Right renal pelvis (tissue), 4 donors: Measurements from ENCODE around the gene RADX. TPM values are rescaled to one million over a fixed set of nuclear protein-coding genes. Genes with fewer than 3 reads are reported as not detected.

Source experiments
- DNase-seq, 4 donors: peaks; one replicate each; pipeline ENCODE4 v3.0.0-alpha.2; 2013; ENCODE audit warnings: low read depth in 4 of 4, low spot score in 3 of 4, missing footprints in 1 of 4
- polyA plus RNA-seq, 4 donors: library from polyadenylated mRNA; unstranded; fragments of 120-200 nt; gene quantifications; one replicate each; pipeline ENCODE4 v1.2.1, GENCODE V29; 2013; ENCODE audit not compliant: insufficient read length in 4 of 4

RADX gene
- polyA plus RNA-seq, 4 donors = 4.1 to 7.1 (median 6.3) TPM

- no peak for DNase-seq
Measured at GRCh38 chrX:106684207-106684606, 72.4 kb downstream of the RADX start.

GRCh38 chrX:106692425-106693065 lies 80.8 kb downstream of the RADX start:
- DNase-seq = no peak

GRCh38 chrX:106696502-106696901 lies 84.7 kb downstream of the RADX start:
- DNase-seq = no peak

GRCh38 chrX:106698693-106699092 lies 86.9 kb downstream of the RADX start:
- no peak for DNase-seq

- DNase-seq = no peak
Measured at GRCh38 chrX:106702636-106703035, 90.9 kb downstream of the RADX start.

- DNase-seq = no peak
Measured at GRCh38 chrX:106706466-106706865, 94.7 kb downstream of the RADX start.

GRCh38 chrX:106707771-106708454 lies 96.1 kb downstream of the RADX start:
- no peak for DNase-seq

- no peak for DNase-seq
Measured at GRCh38 chrX:106710771-106711170, 99.0 kb downstream of the RADX start.

- no peak for DNase-seq
Measured at GRCh38 chrX:106711375-106711774, 99.6 kb downstream of the RADX start.

- DNase-seq = no peak
Measured at GRCh38 chrX:106716004-106716403, 104.2 kb downstream of the RADX start.

GRCh38 chrX:106716463-106716862 lies 104.7 kb downstream of the RADX start:
- DNase-seq = no peak

- DNase-seq = no peak
Measured at GRCh38 chrX:106718709-106719108, 106.9 kb downstream of the RADX start.

GRCh38 chrX:106725931-106726330 lies 114.2 kb downstream of the RADX start:
- no peak for DNase-seq

GRCh38 chrX:106726485-106727437 lies 115.0 kb downstream of the RADX start, which contains the start of gene RNF128:
Gene RNF128 (plus strand): TSS chrX:106726701. CDS start chrX:106726914, 213 bp downstream.
- no peak for DNase-seq

- DNase-seq = no peak
Measured at GRCh38 chrX:106728337-106728736, 116.6 kb downstream of the RADX start.

Other genes starting within 250 kb of the RADX start
- 10 to 100 TPM; 12.0 to 17.7 (median 13.9) TPM for gene RNF128, start 114.7 kb downstream of the RADX start, polyA plus RNA-seq
- 1 to 10 TPM; 4.3 to 6.9 (median 6.1) TPM for gene TBC1D8B, start 190.7 kb downstream of the RADX start, polyA plus RNA-seq